AG04449 (cell line): ENCODE data around the gene CFAP97D2.

Experiments used
- CTCF ChIA-PET: fragments of 350-600 bp; formaldehyde crosslinking; extraction: SDS; loops from one replicate; lab custom pipeline; 2021; ENCODE audit warnings: antibody characterized with exemption; lab: Yijun Ruan, JAX
- POLR2A ChIA-PET: fragments of 400-600, 350-600 bp; formaldehyde crosslinking; extraction: SDS; loops from one replicate; lab custom pipeline; 2020; ENCODE audit warnings: antibody characterized with exemption, inconsistent platforms; lab: Yijun Ruan, JAX
- DNase-seq: peaks from one replicate; pipeline ENCODE4 v3.0.0-alpha.2; 2010; ENCODE audit warnings: low read depth, low spot score
- H3K4me3 ChIP-seq: 2 replicates; pipeline ENCODE4 v1.5.1; 2011; ENCODE audit warnings: low read depth, mild to moderate bottlenecking, control low read depth, low read length
- TF ChIP-seq, protein P1 (sequence below): IDR thresholded peaks from one replicate; pipeline ENCODE4 v1.5.1; 2011; ENCODE audit warnings: mild to moderate bottlenecking, moderate library complexity, low read length, control low read depth, inconsistent platforms; ENCODE audit not compliant: insufficient read depth; ENCODE audit errors: missing control alignments

CFAP97D2 gene

DNA sequence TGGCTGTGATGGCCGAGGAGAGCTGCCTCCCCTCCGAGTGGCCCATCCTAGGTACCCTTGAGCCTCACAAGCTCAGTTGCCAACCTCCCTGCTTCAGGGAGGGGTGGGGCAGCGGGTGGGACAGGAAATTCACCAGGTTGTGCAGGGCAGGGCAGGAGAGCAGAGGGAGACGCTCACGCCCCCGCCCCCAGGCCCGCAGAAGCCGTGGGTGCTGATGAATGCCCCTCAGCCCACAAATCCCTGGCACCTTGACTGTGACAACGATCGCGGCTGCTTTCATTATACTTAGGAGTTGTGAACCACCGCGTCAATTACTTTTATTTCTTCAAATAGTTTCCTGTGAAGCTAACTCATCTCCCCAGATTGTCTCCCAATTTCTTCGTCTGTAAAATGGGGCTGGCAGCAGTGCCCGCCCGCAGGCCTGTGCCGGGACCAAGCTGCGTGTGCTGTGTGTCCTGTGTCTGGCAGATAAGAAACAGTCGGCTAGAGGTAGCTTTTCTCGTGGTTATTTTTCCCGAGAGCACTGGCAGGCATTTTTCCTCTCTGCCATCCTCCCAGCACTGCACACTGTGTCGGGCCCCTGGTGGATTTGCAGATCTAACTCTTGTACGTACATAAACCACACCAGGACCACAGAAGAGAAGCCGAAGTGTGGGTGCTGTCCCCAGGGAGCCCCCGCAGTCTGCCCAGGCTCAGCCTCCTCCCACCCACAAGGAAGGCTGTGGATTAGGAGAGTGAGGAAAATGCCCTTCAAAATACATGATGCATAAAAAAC, 38.7 kb upstream of the CFAP97D2 start:
- POLR2A ChIA-PET = no interaction called here
- TF ChIP-seq, protein P1, sequence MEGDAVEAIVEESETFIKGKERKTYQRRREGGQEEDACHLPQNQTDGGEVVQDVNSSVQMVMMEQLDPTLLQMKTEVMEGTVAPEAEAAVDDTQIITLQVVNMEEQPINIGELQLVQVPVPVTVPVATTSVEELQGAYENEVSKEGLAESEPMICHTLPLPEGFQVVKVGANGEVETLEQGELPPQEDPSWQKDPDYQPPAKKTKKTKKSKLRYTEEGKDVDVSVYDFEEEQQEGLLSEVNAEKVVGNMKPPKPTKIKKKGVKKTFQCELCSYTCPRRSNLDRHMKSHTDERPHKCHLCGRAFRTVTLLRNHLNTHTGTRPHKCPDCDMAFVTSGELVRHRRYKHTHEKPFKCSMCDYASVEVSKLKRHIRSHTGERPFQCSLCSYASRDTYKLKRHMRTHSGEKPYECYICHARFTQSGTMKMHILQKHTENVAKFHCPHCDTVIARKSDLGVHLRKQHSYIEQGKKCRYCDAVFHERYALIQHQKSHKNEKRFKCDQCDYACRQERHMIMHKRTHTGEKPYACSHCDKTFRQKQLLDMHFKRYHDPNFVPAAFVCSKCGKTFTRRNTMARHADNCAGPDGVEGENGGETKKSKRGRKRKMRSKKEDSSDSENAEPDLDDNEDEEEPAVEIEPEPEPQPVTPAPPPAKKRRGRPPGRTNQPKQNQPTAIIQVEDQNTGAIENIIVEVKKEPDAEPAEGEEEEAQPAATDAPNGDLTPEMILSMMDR = no peak
- H3K4me3 ChIP-seq = no peak overlapping the region
- CTCF ChIA-PET = interaction anchor here (1.3 kb wide), 1 partner anchor 19 kb away, joined by 4 read pairs; no protein-coding TSS in a partner anchor
- DNase-seq = no peak

GRCh38 chr13:114140906-114141250, 38.2 kb upstream of the CFAP97D2 start:
- CTCF ChIA-PET = interaction anchor here (1.3 kb wide), 1 partner anchor 19 kb away, joined by 4 read pairs; no protein-coding TSS in a partner anchor
- DNase-seq = no peak
- POLR2A ChIA-PET = no interaction called here
- TF ChIP-seq, protein P1 = no peak
- H3K4me3 ChIP-seq = no peak overlapping the region

GRCh38 chr13:114141261-114141996, 37.6 kb upstream of the CFAP97D2 start:
- TF ChIP-seq, protein P1 = no peak
- ChIA-PET CTCF (interaction anchor here (1.3 kb wide), 1 partner anchor 20 kb away, joined by 4 read pairs; no protein-coding TSS in a partner anchor), POLR2A (no interaction called here)
- no peak overlapping the region for H3K4me3 ChIP-seq
- no peak for DNase-seq

GRCh38 chr13:114142137-114142550, 36.9 kb upstream of the CFAP97D2 start:
- CTCF ChIA-PET = no interaction called here
- H3K4me3 ChIP-seq = no peak overlapping the region
- TF ChIP-seq, protein P1 = no peak
- POLR2A ChIA-PET = no interaction called here
- DNase-seq = no peak

DNA sequence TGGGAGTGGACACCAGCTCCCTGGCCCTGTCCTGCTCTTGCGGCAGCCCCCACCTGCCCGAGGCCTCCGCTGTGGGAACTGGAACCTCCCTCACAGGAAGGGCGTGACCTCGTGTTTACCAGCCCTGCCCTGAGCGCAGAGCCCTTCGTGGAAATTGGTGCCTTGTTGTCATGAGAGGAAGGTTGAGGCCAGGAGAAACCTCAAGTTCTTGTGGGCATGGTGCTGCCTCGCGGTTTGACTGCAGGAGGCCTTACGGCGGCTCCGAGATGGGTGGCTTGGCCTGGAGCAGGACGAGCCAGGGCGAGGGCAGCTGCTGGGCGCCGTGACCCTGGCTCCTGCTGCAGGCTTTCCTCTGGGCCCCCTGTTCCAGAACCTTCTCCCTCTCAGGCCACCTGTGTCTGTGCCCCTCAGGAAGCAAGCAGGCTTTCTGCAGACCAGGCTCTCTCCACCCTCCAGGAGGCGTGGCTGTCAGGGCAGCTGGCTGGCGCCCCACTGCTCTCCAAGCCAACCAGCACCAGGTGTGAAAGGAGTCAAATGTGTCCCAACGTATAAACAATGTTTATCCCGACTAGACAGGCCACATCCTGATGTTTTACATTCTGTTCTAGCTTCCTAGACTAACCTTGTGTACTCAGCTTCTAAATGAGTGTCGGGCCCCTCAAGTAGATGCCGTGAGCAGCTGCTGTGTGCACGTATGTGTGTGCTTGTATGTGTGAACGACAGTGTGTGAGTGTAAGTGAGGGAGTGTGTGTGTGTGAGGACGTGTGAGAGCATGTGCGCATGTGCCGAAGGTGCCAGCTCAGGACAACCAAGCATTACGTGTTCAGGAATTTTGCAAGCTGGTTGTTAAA, 36.2 kb upstream of the CFAP97D2 start:
- TF ChIP-seq, protein P1 = no peak
- no peak for DNase-seq
- POLR2A ChIA-PET = no interaction called here
- CTCF ChIA-PET = no interaction called here
- H3K4me3 ChIP-seq = no peak overlapping the region
